GM21381 (cell line): ENCODE measurements around the gene ANO8.
A peak's percentile ranks its signal among the peaks of the same experiment; 100 is the strongest.
"Not testable (repeated sequence)": the region's sequence is repeated elsewhere in the genome, so short reads cannot be mapped to it uniquely, and the experiment has no call there.

Experiments used
- ATAC-seq: cut with Tn5 transposase; IDR thresholded peaks from one replicate; pipeline ENCODE4 v1.9.1; 2021; ENCODE audit warnings: mild to moderate bottlenecking, moderate library complexity; ENCODE audit not compliant: unreplicated experiment

Gene ANO8

DNA sequence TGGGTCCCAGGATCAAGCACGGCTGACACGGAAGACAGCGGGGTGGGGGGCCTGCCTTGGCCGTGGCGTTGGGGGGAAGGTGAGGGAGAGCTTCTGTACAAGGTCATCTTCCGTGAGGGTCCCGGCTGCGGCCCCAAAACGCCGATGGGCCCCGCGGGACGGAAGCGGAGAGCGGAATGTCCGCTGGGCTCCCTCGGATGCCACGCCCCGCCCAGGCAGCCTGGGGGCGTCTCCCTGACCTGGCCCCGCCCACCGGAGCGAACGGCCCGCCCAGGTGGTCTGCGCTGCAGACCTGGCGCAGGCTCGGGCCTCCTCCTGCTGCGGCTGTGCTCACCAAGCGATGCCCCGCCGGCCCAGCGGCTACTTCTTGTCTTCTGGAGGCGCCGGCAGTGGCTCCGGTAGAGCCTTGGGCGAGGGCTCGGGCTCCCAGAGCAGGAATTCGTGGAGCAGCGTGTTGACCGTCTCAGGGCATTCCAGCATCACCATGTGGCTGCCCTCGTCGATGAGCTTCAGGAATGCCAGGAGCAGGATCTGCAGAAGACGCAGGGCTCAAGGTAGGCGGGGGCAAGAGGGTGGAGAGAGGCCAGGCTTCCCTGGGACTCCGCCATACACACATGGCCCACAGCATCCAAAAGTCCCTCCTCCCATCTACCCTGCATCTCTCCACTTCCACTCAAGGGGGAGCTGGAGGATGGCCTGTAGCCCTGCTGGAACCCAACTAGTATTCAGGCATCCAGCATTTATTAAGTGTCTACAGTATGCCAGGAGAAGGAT is 42.2 kb downstream of the ANO8 start:
- peak; percentile 85 for ATAC-seq

DNA sequence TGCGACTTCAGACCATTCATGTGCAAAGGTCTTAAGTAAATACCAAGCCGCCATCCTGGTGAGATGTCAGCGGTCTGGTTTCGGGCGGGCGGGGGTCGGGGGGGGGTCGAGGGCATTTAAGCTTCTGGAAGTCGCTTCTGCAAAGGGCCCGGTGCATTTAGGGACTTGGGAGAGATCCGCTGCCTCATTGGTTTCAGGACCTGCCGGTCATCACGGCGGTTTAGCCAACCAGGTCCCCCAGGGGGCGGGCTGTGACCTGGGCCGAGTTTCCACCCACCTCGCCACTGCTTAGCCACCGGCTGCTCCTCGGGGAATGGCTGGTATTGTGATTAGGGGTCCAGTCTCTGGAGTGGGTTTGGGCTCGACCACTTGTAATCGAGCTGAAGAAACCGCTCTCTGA is 45.2 kb downstream of the ANO8 start:
- no peak for ATAC-seq

DNA sequence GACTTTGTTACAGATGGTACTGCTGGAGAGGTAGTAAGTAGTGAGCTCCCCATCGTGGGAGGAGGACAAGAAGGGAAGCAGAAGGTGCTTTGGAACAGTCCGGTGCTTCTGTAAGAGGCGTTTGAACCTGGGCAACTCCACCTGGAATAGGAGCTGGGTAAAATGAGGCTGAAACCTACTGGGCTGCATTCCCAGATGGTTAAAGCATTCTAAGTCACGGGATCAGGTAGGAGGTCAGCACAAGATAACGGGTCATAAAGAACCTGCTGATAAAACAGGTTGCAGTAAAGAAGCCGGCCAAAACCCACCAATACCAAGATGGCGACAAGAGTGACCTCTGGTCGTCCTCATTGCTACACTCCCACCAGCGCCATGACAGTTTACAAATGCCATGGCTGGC is 47.9 kb downstream of the ANO8 start:
- no peak for ATAC-seq

DNA sequence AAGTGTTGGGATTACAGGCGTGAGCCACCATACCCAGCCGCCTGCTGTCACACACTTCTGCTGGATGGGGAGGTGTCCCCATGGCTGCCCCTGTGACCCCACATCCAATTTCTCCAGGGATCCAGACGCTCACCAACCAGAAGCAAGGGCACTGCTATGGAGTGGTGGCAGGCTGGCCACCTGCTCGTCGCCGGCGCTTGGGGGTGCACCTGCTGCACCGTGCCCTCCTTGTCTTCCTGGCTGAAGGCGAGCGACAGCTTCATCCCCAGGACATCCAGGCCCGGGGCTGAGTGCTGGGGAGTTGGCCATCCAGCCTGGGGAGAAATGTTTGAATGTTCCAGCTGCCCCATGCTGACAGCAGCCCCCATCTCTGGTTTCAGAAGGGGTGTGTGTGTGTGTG is 48.4 kb downstream of the ANO8 start:
- ATAC-seq: no peak

DNA sequence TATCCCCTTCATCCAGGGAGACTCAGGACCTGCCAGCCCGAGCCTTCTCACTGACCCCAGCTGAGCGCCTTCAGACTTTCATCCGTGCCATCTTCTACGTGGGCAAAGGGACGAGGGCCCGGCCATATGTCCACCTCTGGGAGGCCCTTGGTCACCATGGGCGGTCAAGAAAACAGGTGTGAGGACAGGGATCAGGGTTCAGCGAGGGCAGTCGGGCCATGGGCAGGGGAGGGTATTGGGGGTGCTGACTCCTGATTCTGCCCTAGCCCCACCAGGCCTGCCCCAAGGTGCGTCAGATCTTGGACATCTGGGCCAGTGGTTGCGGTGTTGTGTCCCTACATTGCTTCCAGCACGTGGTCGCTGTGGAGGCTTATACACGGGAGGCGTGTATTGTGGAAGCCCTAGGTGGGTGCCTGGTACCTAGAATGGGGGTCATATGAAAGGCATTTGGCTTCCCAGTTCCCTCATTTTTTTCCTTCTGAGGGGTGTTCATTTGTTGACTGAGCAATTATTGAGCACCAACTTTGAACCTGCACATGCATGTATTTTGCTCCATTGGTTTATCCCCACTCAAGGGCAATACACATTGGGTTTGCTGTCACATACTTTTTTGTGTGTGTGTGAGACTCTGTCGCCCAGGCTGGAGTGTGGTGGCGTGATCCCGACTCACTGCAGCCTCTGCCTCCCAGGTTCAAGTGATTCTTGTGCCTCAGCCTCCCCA is 49.1 kb downstream of the ANO8 start:
- ATAC-seq: no peak

DNA sequence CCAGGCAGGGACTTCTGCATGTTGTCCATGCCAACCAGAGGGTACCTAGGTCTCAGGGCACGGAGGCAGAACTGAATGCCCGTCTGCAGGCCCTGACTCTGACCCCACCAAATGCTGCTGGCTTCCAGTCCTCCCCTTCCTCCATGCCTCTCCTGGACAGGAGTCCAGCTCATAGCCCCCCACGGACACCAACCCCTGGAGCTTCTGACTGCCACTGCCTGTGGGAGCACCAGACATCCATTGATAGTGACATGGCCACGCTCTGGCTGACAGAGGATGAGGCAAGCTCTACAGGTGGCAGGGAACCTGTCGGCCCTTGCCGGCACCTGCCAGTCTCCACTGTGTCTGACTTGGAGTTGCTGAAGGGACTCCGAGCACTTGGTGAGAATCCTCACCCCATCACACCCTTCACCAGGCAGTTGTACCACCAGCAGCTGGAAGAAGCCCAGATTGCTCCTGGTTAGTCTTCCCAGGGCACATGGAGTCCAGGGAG is 51.1 kb downstream of the ANO8 start:
- ATAC-seq: no peak

DNA sequence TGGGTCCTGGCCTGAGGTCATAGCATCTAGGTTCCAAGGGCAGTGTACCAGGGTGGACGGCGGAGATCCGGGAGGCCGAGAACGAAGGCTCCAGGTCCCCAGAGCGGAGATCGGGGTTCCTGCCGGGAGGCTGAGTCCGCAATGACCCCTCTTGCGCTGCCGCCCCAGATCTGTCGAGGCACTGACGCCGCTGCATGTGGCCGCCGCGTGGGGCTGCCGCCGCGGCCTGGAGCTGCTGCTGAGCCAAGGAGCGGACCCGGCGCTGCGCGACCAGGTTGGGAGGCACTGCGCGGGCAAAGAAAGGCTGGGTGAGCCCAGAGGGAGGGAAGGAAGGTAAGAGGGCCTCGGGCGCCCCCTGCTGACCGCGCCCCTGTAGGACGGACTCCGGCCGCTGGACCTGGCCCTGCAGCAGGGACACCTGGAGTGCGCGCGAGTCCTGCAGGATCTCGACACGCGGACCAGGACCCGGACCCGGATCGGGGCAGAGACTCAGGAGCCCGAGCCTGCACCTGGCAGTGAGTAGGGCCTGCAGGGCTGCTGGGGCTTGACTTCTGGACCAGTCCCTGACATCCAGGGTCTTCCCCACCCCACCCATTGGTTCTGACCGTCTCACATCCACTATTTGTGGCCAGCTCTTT is 52.0 kb downstream of the ANO8 start:
- ATAC-seq: no peak

DNA sequence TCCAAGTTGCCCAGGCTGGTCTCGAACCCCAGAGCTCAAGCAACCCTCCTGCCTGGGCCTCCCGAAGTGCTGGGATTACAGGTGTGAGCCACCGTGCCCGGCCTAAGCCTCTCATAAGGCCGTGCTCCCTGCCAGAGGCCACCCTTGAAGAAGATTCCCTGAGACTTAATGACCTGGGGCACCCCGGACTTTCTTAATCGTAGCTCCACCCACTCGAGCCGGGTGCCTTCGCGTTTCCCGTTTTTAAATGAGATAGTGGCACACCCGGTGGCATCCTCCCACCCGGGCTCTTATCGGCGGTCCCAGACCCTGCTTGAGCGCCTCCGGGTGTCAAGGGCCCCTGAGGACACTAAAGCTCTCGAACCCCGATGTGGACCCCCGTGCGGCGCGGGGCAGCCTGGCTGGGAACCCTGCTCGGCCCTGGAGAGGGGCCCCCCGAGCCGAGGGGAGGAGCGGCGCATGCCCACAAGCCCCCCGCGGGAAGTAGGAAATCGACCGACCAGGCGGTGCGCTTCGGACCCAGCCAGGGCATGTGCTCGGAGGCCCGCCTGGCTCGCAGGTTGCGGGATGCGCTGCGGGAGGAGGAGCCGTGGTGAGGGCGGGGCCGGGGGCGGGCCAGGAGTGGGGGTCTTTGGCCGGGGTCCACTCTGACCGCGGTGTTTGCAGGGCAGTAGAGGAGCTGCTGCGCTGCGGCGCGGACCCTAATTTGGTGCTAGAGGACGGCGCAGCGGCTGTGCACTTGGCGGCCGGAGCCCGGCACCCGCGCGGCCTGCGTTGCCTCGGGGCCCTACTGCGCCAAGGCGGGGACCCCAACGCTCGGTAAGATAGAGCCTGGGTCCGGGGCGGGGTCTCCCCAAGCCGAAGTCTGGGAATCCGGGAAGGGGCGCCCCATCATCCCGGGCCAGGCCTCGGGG is 53.0 kb downstream of the ANO8 start, which contains the start of gene ANKLE1:
TSS of gene ANKLE1 (plus strand) at position 511 of the 914 bp plus-strand sequence. CDS start at position 531, 20 bp downstream.
- ATAC-seq: no peak

DNA sequence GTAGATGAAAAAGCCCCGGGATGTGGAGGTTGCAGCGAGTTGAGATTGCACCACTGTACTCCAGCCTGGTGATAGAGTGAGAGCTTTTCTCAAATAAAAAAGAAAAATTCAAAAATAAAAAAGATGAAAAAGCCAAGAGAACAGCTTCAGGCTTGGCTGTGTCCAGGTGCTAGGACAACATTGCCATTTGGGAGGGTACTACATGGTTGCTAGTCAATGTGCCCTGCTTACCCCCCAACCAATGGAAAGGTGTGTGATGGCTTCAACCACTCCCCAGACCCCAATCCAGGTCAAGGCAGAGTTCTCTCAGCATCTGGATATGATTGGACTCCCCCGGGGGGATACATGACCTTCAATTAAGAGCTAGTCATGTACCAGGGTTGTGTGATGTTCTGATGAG is 55.2 kb downstream of the ANO8 start:
- ATAC-seq: no peak

DNA sequence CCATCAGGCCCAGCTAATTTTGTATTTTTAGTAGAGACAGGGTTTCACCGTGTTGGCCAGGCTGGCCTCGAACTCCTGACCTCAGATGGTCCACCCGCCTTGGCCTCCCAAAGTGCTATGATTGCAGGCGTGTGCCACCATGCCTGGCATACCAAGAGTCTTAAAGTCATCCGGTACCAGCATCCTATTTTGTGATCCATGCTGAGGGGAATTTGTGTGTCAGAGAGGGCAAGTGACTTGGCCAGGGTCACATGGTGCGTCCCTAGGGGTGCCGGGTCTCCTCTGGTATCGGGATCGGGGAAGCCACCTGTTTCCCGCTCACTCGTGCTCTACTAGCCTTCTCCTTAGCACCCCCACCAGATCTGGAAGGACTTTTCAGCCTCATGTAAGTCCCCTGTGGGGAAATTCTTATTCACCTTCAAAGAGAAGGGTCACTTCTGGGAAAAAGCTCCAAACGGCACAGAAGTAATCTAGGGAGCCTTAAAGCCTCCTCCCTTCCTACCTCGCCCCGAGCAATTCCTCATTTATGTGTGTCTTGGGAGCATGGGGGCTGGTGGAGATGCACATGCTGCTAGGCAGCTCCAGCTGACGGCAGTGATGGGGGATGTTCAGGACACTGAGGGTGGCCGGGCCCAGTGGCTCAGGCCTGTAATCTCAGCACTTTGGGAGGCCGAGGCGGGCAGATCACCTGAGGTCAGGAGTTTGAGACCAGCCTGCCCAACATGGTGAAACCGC is 59.0 kb downstream of the ANO8 start:
- ATAC-seq: no peak

DNA sequence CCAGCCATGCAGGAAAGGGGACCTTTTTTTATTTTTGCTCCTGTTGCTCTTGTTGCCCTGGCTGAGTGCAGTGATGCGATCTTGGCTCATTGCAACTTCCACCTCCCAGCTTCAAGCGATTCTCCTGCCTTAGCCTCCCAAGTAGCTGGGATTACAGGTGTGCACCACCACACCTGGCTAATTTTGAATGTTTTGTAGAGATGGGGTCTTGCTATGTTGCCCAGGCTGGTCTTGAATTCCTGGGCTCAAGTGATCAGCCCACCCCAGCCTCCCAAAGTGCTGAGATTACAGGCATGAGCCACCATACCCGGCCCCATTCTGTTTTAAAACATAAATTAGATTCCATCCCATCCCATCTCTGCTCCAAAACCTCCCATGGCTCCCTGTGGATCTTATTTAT is 59.8 kb downstream of the ANO8 start:
- not testable (repeated sequence) for ATAC-seq
